Activated CD4-positive, alpha-beta T cell treated with anti-CD3 and anti-CD28 coated beads, Interleukin-2, amount 50 U/mL, for 16 hours (primary cell): ENCODE measurements around the gene OR12D2.
A peak's percentile ranks its signal among the peaks of the same experiment; 100 is the strongest.
"Not testable (repeated sequence)": the region's sequence is repeated elsewhere in the genome, so short reads cannot be mapped to it uniquely, and the experiment has no call there.

Experiments used
- DNase-seq: peaks from one replicate; pipeline ENCODE4 v3.0.0-alpha.2; 2020

The OR12D2 gene

GRCh38 chr6:29395331-29395730 is at the start of gene OR12D2:
Gene OR12D2 (plus strand): TSS chr6:29395631. CDS start chr6:29396700, 1,069 bp downstream.
- no peak for DNase-seq

GRCh38 chr6:29349348-29349747 is 46.1 kb upstream of the OR12D2 start:
- DNase-seq: not testable (repeated sequence)

DNA sequence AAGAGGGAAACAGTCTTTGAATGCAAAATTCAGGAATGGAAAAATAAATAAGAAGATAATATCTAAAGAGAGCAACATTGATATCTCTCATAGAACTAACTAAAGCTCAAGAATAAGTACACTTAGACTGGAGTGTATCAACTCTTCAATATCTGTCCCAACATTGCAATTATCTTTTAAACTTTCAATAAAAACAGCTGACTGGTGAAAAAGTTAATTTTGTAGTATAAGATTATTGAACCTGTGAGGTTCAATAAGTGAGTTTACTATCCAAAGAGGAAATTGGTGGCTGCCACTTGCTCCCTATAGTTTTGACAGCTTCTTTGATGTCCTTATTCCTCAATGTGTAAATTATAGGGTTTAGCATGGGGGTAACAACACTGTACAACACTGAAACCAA is 40.5 kb upstream of the OR12D2 start:
- no peak for DNase-seq

GRCh38 chr6:29355603-29356002 is 39.8 kb upstream of the OR12D2 start:
- no peak for DNase-seq

DNA sequence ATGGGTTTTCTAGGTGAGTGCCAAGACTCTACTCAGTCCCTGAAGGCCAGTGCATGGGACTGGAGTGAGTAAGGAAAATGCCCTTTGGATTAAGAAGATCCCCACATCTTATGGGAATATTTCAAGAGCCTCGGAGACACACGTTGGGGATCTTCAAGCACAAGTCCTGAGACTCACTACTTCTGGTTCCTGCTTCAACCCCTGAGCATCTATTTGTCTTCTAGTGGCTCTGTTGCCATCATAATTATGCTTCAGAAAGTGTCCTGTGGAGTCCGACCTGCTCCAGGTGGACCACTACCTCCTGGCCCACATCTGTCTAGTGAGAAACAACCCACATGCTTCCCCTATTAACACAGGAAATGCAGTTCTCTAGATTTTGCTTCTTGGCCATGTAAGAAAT is 26.7 kb upstream of the OR12D2 start, which contains the start of gene OR5V1:
OR5V1 (minus strand) TSS at position 101 of the 400 bp plus-strand sequence. CDS start 12,670 bp downstream, outside the sequence.
- DNase-seq: no peak

- no peak for DNase-seq
Measured at GRCh38 chr6:29375191-29375590, 20.2 kb upstream of the OR12D2 start, which contains the start of gene OR12D3. Gene OR12D3 (minus strand): TSS chr6:29375291. CDS start chr6:29375287, 4 bp downstream.

GRCh38 chr6:29376003-29376402 is 19.4 kb upstream of the OR12D2 start:
- DNase-seq: no peak

DNA sequence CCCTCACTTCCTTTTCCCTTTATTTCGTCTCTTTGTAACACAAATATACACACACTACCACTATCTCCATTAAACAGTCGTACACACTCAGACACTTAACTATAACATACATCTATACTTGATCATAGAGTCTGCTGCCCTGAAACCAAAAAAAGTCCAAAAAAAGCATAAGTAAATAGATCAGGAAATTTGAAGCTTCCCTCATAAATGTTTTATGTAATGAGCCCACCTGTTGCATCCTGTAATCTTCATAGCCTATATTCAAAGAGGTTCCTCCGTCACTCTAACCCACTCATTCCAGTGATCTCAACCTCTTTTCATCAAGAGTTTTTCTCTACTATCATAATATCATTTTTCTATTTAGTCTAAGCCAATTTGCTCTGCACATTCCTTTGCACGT is 6.9 kb upstream of the OR12D2 start:
- DNase-seq: no peak

- no peak for DNase-seq
Measured at GRCh38 chr6:29399525-29399924, 4.1 kb downstream of the OR12D2 start.

DNA sequence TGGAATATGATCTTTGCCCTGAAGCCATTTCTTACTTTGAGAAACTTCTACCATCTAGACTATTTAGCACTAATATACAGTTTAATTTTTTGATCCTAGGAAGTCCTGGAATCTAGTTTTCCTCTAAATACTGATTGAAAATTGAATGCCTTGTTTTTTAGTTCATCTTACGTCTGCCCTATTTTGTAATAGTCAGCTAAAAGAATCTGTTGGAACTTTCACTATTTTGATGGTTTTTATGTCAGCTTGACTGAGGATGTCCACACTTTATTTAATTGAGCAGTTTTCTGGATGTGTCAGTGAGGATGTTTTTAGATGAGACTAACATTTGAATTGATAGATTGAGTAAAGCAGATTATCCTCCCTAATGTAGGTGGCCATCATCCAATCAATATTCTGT is 8.4 kb downstream of the OR12D2 start:
- DNase-seq: no peak

DNA sequence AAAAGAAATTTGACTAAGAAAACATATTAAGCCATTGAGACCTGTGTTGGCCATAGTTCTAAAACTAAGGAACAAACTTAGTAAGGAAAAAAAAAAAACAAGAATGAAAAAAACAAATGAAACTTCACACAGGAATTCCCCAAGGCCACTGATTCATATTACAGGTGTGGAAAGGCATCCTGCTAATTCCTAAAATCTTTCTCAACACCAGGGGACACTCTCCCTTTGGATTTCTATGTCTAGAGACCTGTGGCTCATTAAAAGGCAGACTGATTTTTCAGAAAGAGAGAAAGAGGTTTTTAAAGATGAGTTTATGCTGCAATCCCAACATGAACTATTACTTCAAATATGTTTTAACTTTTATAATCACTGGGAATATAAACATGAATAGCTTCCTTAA is 19.2 kb downstream of the OR12D2 start, which contains the start of gene OR12D1:
OR12D1 (plus strand) TSS at position 341 of the 400 bp plus-strand sequence.
- DNase-seq: no peak

DNA sequence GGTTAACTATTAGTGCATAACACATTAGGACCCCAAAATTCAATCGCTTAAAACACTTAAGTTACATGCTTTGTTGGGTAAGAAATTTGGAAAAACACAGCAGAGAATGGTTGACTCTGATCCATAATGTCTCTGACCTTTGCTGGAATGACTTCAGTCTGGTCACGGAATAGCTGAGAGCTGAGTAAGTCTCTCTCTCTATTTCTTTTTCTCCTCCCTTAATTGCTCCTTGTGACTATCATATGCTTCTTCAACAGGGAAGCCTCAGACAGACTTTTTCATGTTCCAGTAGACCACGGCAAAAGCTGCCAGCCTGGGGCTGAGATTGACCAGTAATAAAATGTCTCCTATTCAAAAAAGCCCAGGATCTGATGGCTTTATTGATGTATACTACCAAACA is 24.1 kb downstream of the OR12D2 start:
- no peak for DNase-seq

DNA sequence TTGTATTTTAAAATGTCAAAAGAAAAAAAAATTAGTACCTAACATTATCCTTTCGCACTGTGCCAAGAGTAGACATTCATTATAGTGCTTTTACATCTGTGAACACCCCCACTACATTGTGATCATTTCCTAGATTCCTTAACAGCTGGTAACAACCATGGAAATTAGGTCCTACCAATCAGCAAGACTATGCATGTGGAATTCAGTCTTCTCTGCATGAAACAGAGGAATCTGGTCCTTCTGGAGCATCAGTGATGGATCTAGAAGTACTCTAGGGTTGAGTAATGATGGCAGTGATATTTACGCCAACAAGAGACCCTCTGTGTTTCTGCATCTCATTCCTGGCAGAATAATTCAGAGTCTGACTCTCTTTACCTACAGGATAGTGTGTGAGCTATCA is 28.7 kb downstream of the OR12D2 start:
- DNase-seq: no peak

DNA sequence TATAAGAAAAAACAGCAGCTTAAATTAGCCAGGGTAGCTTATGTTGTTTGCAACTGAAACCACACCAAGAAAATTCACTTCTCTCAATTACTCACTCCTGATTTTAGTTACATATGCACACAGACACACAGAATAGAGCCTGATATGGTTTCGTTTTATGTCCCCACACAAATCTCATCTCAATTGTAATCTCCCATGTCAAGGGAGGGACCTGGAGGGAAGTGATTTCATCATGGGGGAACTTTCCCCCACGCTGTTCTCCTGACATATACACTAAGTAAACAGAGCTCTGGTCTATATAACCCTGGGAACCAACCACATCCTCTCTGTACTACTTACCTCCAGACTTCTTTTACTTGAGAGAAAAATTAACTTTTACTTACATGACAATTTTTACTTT is 29.1 kb downstream of the OR12D2 start:
- DNase-seq: peak; percentile 27

DNA sequence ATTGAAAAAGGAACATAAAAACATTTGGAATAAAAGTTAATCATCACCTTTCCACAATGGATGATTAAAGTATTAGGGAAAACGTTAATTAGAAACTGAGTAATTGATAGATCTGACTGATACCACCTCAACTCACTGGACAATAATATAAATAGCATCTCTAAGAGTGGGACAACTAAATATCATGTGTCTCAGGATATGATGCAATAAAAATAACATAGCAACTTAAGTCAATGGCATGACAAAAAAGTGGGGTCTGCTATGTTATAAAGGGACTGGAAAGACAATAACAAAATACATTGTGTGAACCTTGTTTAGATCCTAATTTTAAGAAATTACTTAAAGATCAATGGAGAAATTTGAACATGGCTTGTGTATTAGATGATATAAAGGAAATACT is 29.6 kb downstream of the OR12D2 start:
- no peak for DNase-seq

- DNase-seq: no peak
Measured at GRCh38 chr6:29426654-29427053, 31.2 kb downstream of the OR12D2 start.

DNA sequence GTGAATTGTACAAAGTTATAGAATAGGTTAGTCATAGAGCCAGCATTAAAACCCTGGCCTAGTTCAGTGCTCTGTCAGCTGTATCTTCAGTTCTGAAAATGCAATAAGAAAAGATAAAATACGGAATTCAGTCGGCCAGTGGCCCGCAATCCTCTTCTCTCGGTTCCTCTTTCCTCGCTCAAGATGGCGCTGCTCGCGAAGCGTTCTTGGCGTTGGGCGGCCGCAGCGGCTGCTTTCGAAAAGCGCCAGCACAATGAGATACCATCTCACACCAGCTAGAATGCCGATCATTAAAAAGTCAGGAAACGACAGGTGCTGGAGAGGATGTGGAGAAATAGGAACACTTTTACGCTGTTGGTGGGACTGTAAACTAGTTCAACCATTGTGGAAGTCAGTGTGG is 41.3 kb downstream of the OR12D2 start:
- DNase-seq: not testable (repeated sequence)

DNA sequence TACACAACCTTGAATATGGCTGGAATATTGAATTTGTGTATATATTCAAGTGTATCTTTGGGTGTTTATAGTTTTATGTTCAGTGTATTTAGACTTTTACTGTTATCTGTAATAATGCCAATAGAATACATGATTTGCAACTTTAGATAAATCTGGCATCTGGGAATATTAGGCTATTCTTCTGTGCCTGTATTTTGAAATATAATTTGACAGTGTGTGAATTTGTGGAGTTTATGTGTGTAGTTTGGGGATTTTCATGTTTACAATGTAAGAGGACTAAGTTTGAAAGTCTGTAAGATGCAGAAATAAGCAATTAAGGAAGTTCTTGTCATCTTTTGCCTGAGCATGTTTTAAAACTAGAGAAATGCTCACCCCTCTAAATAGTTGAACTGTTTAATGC is 43.6 kb downstream of the OR12D2 start, which contains the start of gene OR10C1:
OR10C1 (plus strand) TSS at position 301 of the 400 bp plus-strand sequence. CDS start 710 bp downstream, outside the sequence.
- DNase-seq: no peak

GRCh38 chr6:29442719-29443118 is 47.3 kb downstream of the OR12D2 start:
- no peak for DNase-seq

GRCh38 chr6:29444031-29444430 is 48.6 kb downstream of the OR12D2 start:
- DNase-seq: not testable (repeated sequence)
